Tibial nerve (tissue), 4 donors: Measurements from ENCODE around the gene LRWD1. TPM values are rescaled to one million over a fixed set of nuclear protein-coding genes. Genes with fewer than 3 reads are reported as not detected.
A peak's percentile ranks its signal among the peaks of the same experiment; 100 is the strongest.
"Not testable (repeated sequence)": the region's sequence is repeated elsewhere in the genome, so short reads cannot be mapped to it uniquely, and the experiment has no call there.

Source experiments
- DNase-seq, 2 donors: peaks; one replicate each; pipeline ENCODE4 v3.0.0-alpha.2; 2019; ENCODE audit warnings: low spot score in 2 of 2
- H3K27ac ChIP-seq, 4 donors: fragments of 200-600 bp; sonication (generic) in 3 of 4; one replicate each; pipeline ENCODE4 v1.5.1; 2017 to 2019; ENCODE audit warnings: mild to moderate bottlenecking in 1 of 4
- H3K27me3 ChIP-seq, 2 donors: fragments of 200-600 bp; sonication (generic) in 1 of 2; one replicate each; pipeline versions ENCODE4 v1.5.1 to v1.6.0; 2017 to 2019
- H3K36me3 ChIP-seq, 3 donors: fragments of 200-600 bp; sonication (generic); one replicate each; pipeline ENCODE4 v1.5.1; 2018 to 2019
- H3K4me1 ChIP-seq, 4 donors: fragments of 200-600 bp; sonication (generic) in 3 of 4; one replicate each; pipeline ENCODE4 v1.5.1; 2017 to 2019
- H3K4me3 ChIP-seq, 4 donors: fragments of 200-600 bp; sonication (generic) in 3 of 4; one replicate each; pipeline ENCODE4 v1.5.1; 2017 to 2019; ENCODE audit warnings: mild to moderate bottlenecking in 1 of 4, moderate library complexity in 1 of 4
- H3K9me3 ChIP-seq, 4 donors: fragments of 200-600 bp; sonication (generic) in 3 of 4; one replicate each; pipeline ENCODE4 v1.5.1; 2017 to 2019
- WGBS, 2 donors: methylation state at CpG; one replicate each; pipeline ENCODE4 v1.1.5; 2018; 5-methylcytosine and 5-hydroxymethylcytosine counted together
- total RNA-seq, 4 donors: library from RNA; depleted of rRNA; stranded (reverse); fragments of >200 nt; gene quantifications; one replicate each; pipeline ENCODE4 v1.1.0, GENCODE V29; 2016

The LRWD1 gene
- total RNA-seq, 4 donors from 2014 or later = 14.6 to 41.4 (median 28.2) TPM

DNA sequence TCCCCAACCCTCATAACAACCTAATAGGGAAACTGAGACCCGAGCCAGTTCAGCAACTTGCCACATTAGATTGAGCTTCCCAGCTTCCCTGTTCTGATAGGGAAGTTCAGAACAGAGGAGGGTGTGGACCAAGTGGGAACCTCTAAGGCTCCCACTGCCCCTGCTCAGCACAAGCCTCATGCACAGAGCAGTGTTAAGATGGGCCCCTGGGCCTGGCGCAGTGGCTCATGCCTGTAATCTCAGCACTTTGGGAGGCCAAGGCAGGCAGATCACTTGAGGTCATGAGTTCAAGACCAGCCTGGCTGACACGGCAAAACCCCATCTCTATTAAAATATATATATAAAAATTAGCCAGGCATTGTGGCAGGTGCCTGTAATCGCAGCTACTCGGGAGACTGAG, 32.5 kb downstream of the LRWD1 start:
- not testable (repeated sequence) for H3K9me3 ChIP-seq, H3K27me3 ChIP-seq, DNase-seq, H3K4me3 ChIP-seq, H3K36me3 ChIP-seq, H3K4me1 ChIP-seq, H3K27ac ChIP-seq
- no CpG with 5 or more reads among the region's 5 CpGs for WGBS, 2 donors

GRCh38 chr7:102498321-102498720, 33.5 kb downstream of the LRWD1 start:
- H3K36me3 ChIP-seq, H3K9me3 ChIP-seq, DNase-seq, H3K4me1 ChIP-seq, H3K4me3 ChIP-seq, H3K27ac ChIP-seq, H3K27me3 ChIP-seq: not testable (repeated sequence)
- WGBS, 2 donors = 97 to 100% methylated on average over 3 to 4 of the region's 16 CpGs

DNA sequence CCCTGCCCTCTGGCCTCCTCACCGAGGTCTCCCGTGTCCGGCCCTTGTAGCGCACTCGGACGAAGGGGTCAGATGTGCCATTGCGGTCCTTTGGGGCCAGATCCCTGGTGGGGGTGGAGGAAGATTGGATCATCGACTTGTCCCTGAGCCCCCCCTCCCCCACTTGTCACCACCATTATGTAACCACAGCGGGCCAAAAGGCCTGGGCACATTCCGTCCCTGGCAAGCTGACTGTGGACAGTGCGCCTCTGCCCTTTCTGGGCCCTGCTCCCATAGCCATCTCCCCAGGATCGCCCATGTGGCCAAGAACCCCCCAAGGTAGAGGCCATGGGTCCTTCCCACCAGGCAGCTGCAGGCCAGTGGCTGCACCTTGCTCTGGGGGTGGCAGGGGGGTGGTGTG, 38.4 kb downstream of the LRWD1 start:
- not testable (repeated sequence) for H3K4me3 ChIP-seq, H3K27ac ChIP-seq, DNase-seq, H3K27me3 ChIP-seq, H3K9me3 ChIP-seq, H3K36me3 ChIP-seq, H3K4me1 ChIP-seq
- no CpG with 5 or more reads among the region's 12 CpGs for WGBS, 2 donors

DNA sequence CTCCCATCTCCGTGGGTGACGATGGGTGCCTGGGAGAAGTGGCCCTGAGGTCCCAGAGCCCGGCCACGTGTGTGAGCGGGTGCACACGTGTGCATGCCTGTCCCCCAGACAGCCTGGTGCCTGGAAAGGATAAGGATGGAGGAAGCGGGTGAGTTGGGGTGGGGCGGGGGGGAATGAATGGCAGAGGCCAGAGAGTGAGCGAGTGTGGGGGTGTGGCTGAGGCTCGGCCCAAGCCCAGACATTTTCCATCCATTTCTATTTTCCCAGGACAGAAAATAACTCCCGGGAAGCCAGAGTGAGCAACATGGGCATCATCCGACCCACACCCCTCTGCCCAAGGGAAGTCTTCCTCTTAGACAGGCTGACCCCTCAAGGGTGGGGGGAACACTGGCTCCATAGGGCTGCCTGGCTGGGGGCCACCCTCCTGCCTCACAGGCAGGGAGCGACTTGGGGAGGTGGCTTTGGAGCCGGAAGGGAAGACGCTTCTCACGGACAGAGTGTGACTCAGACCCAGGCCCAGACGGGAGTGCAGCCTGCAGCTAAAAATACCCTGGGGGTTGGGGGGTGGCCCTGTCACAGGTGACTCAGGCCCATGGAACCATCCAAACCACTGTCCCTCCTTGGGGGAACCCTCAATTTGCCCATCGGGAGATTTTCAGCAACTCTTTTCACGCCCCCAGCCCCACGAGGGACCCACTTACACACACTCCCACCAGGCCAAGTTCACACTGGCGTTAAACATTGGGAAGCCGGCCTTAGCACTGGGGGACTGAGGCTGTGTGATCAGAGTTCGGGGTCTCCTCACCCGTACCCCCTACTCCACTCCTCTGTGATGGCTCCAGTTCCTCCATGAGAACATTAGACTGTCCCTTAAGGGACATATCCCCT, 40.8 kb downstream of the LRWD1 start:
- 78 to 87% methylated on average over 5 to 6 of the region's 24 CpGs for WGBS, 2 donors
- H3K9me3 ChIP-seq, H3K27ac ChIP-seq, H3K36me3 ChIP-seq, H3K4me1 ChIP-seq, DNase-seq, H3K4me3 ChIP-seq, H3K27me3 ChIP-seq: not testable (repeated sequence)

GRCh38 chr7:102507410-102508088, 42.8 kb downstream of the LRWD1 start:
- not testable (repeated sequence) for DNase-seq, H3K36me3 ChIP-seq, H3K4me3 ChIP-seq, H3K4me1 ChIP-seq, H3K9me3 ChIP-seq, H3K27me3 ChIP-seq, H3K27ac ChIP-seq
- 82 to 83% methylated on average over 2 of the region's 8 CpGs for WGBS, 2 donors

GRCh38 chr7:102510575-102510974, 45.8 kb downstream of the LRWD1 start:
- H3K36me3 ChIP-seq, H3K4me3 ChIP-seq, DNase-seq, H3K27ac ChIP-seq, H3K9me3 ChIP-seq, H3K4me1 ChIP-seq, H3K27me3 ChIP-seq: not testable (repeated sequence)
- 67% methylated on average over 3 of the region's 8 CpGs; no CpG with 5 or more reads in 1 of the 2 donors for WGBS, 2 donors

- not testable (repeated sequence) for H3K27ac ChIP-seq, H3K9me3 ChIP-seq, H3K27me3 ChIP-seq, H3K36me3 ChIP-seq, DNase-seq, H3K4me3 ChIP-seq, H3K4me1 ChIP-seq
- no CpG with 5 or more reads among the region's 30 CpGs for WGBS, 2 donors
These were observed 47.2 kb downstream of the LRWD1 start for GRCh38 chr7:102511860-102512522.

DNA sequence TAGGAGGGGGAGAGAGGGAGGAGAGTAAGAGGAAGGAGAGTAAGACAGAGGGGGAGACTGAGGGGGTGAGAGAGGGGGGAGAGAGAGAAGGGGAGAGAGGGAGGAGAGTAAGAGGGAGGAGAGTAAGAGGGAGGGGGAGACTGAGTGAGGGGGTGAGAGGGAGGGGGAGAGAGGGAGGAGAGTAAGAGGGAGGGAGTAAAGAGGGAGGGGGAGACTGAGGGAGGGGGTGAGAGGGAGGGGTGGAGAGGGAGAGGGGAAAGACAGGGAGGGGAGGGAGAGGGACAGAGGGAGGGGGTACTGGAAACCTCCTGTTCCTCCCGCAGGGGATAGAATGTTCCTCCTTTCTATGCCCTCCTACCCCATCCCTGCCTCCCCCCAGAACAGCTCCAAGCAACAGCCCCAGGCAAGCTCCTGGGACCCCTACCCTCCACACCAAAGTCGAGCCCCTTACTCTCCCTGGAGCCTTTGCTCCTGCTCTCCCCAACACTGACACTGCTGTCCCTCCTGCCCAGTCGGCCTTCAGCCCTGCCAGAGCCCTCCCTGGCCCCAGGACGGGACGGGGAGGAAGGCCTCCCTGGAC, 47.9 kb downstream of the LRWD1 start:
- peak overlapping the region in 1 of 4 donors; percentile 29 for H3K4me3 ChIP-seq
- H3K27ac ChIP-seq = peak overlapping the region; percentile 56 to 94 (median 66)
- H3K4me1 ChIP-seq, H3K27me3 ChIP-seq, H3K36me3 ChIP-seq, H3K9me3 ChIP-seq: not testable (repeated sequence)
- DNase-seq = peak; percentile 12 to 41
- 3 to 10% methylated on average over 2 to 5 of the region's 5 CpGs for WGBS, 2 donors

- H3K36me3 ChIP-seq, H3K27me3 ChIP-seq, H3K4me1 ChIP-seq, H3K4me3 ChIP-seq, H3K9me3 ChIP-seq, H3K27ac ChIP-seq, DNase-seq: not testable (repeated sequence)
- WGBS, 2 donors = no CpG with 5 or more reads among the region's 15 CpGs
These were observed 50.3 kb downstream of the LRWD1 start for GRCh38 chr7:102514881-102515721.

GRCh38 chr7:102515889-102516288, 51.1 kb downstream of the LRWD1 start:
- not testable (repeated sequence) for H3K36me3 ChIP-seq, H3K4me3 ChIP-seq, H3K4me1 ChIP-seq, DNase-seq, H3K9me3 ChIP-seq, H3K27ac ChIP-seq, H3K27me3 ChIP-seq
- WGBS, 2 donors = no CpG with 5 or more reads among the region's 3 CpGs

- not testable (repeated sequence) for DNase-seq, H3K4me3 ChIP-seq, H3K27ac ChIP-seq, H3K36me3 ChIP-seq, H3K4me1 ChIP-seq, H3K27me3 ChIP-seq, H3K9me3 ChIP-seq
- WGBS, 2 donors = no CpG with 5 or more reads among the region's 10 CpGs
These were observed 52.2 kb downstream of the LRWD1 start for GRCh38 chr7:102516951-102517350.

DNA sequence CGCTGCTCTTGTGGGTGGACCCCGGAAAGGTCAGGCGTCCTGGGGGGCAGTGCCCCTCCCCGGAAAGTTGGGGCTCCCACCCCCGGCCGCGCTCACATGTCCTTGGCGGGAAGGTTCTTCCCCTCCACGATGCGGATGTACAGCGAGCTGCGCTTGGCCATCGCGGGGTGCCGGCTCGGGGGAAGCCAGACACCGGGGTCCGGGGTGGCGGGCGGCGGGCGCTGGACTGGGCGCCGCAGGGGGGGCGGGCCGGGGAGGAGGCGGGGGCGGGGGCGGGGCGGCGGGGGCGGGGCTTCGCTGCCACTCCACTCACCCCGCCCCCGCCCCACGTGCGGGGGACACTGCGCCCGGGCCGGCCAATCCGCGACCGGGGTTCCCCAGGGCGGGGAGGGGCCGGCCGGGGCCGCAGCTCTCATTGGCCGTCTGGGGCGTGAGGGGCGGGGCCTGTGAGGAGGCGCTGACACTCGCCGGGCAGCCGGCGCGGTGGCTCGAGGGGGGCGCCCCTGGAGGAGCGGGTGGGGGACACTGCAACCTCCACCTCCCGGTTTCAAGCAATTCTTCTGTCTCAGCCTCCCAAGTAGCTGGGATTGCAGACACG, 52.9 kb downstream of the LRWD1 start, which contains the start of gene RASA4B:
Gene RASA4B (minus strand): TSS at position 228 of the 598 bp plus-strand sequence. CDS start 67 bp downstream, at position 161.
- DNase-seq, H3K4me1 ChIP-seq, H3K27me3 ChIP-seq, H3K27ac ChIP-seq, H3K9me3 ChIP-seq, H3K36me3 ChIP-seq: not testable (repeated sequence)
- H3K4me3 ChIP-seq = peak within 1 kb of the TSS in 1 of 4 donors; percentile 41
- WGBS, 2 donors = no CpG with 5 or more reads among the region's 61 CpGs
